Esophagus muscularis mucosa (tissue), 4 donors: ENCODE results near the gene MYO16.

Source experiments
- EP300 ChIP-seq: sonication (generic); formaldehyde crosslinking; IDR thresholded peaks from one replicate; pipeline ENCODE4 v1.6.1; 2017; ENCODE audit warnings: antibody characterized with exemption
- POLR2A ChIP-seq: fragments of 450-650 bp; IDR thresholded peaks from one replicate; pipeline ENCODE4 v1.6.1; 2017; ENCODE audit warnings: antibody characterized with exemption, moderate library complexity, mild to moderate bottlenecking, low read depth
- POLR2AphosphoS5 ChIP-seq, 2 donors: sonication (generic); formaldehyde crosslinking; IDR thresholded peaks; one replicate each; pipeline ENCODE4 v1.6.1; 2017; ENCODE audit warnings: antibody characterized with exemption in 2 of 2
- TF ChIP-seq, protein P1 (sequence below), 3 experiments: fragments of 200-600 bp in 2 of 3; fragments of 450-650 bp in 1 of 3; sonication (generic) in 2 of 3; IDR thresholded peaks; one replicate each; pipeline ENCODE4 v1.5.1; 2017 to 2019; ENCODE audit warnings: antibody characterized with exemption in 3 of 3, mild to moderate bottlenecking in 2 of 3, moderate library complexity in 1 of 3

DNA sequence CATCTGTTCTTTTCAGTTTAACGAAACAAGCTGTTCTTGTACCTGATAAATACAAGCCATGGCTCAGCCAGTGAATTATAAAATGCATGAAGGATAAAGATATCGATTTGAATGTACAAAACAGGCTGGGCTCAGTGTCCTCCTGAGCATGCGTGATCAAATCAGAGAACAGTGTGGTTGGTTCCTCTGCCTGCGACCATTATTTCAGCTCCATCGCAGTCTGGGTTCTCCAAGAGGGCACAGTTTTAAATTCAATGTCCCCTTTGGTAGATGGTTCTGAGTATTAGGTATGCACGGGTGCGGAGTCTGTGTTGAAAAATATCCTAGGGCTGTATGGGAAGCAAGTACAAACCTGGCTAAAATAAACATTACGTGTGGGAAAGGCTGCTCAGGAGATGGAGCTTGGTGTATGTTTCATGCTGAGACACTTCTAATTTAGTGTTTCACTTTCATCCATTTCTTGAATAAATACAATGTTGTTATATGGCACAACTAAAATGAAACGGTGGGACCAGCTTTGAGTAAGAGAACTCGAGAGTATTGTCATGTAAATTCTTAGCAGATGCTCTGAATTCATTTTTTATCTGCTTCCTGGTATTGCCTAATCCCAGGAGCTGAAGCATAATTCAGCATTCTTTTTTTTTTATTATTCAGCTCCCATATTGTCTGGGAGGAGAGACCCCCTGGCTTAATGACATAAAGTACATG, 458.7 kb downstream of the MYO16 start:
- TF ChIP-seq, protein P1, sequence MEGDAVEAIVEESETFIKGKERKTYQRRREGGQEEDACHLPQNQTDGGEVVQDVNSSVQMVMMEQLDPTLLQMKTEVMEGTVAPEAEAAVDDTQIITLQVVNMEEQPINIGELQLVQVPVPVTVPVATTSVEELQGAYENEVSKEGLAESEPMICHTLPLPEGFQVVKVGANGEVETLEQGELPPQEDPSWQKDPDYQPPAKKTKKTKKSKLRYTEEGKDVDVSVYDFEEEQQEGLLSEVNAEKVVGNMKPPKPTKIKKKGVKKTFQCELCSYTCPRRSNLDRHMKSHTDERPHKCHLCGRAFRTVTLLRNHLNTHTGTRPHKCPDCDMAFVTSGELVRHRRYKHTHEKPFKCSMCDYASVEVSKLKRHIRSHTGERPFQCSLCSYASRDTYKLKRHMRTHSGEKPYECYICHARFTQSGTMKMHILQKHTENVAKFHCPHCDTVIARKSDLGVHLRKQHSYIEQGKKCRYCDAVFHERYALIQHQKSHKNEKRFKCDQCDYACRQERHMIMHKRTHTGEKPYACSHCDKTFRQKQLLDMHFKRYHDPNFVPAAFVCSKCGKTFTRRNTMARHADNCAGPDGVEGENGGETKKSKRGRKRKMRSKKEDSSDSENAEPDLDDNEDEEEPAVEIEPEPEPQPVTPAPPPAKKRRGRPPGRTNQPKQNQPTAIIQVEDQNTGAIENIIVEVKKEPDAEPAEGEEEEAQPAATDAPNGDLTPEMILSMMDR (IDR thresholded peaks at IDR 0.05), result no peak
- TF ChIP-seq EP300 (no peak), POLR2AphosphoS5 (IDR thresholded peaks at IDR 0.05) (no peak), POLR2A (no peak)
